ENCODE measurements around the gene PALLD.
"Not testable (repeated sequence)": the region's sequence is repeated elsewhere in the genome, so short reads cannot be mapped to it uniquely, and the experiment has no call there.

Gene PALLD

GRCh38 chr4:168498251-168498650 lies 1.4 kb downstream of the PALLD start:
- no peak for DNase-seq

- no peak for DNase-seq
These were observed 2.4 kb downstream of the PALLD start for GRCh38 chr4:168499241-168499640.

GRCh38 chr4:168501407-168501806 lies 4.6 kb downstream of the PALLD start:
- no peak for DNase-seq

- no peak for DNase-seq
These were observed 6.0 kb downstream of the PALLD start for GRCh38 chr4:168502861-168503260.

- DNase-seq, result no peak
These were observed 7.0 kb downstream of the PALLD start for GRCh38 chr4:168503652-168504362.

GRCh38 chr4:168504526-168504925 lies 7.7 kb downstream of the PALLD start:
- DNase-seq, result no peak

- no peak for DNase-seq
These were observed 9.2 kb downstream of the PALLD start for GRCh38 chr4:168506014-168506413.

- DNase-seq, result no peak
These were observed 10.4 kb downstream of the PALLD start for GRCh38 chr4:168507178-168507815.

- DNase-seq, result no peak
These were observed 11.8 kb downstream of the PALLD start for GRCh38 chr4:168508683-168509082.

- no peak for DNase-seq
These were observed 12.9 kb downstream of the PALLD start for GRCh38 chr4:168509786-168510185.

GRCh38 chr4:168511780-168512489 lies 15.1 kb downstream of the PALLD start:
- DNase-seq, result no peak

- not testable (repeated sequence) for DNase-seq
These were observed 17.0 kb downstream of the PALLD start for GRCh38 chr4:168513826-168514225.

- no peak for DNase-seq
These were observed 17.5 kb downstream of the PALLD start for GRCh38 chr4:168514249-168514852.

GRCh38 chr4:168515222-168516011 lies 18.6 kb downstream of the PALLD start:
- no peak for DNase-seq

- DNase-seq, result no peak
These were observed 20.0 kb downstream of the PALLD start for GRCh38 chr4:168516841-168517240.

GRCh38 chr4:168519576-168519975 lies 22.7 kb downstream of the PALLD start:
- no peak for DNase-seq

- DNase-seq, result no peak
These were observed 24.9 kb downstream of the PALLD start for GRCh38 chr4:168521721-168522120.

- no peak for DNase-seq
These were observed 25.5 kb downstream of the PALLD start for GRCh38 chr4:168522356-168522755.

GRCh38 chr4:168522829-168523489 lies 26.1 kb downstream of the PALLD start:
- DNase-seq, result no peak

GRCh38 chr4:168524006-168524405 lies 27.2 kb downstream of the PALLD start:
- DNase-seq, result no peak

GRCh38 chr4:168524897-168525296 lies 28.0 kb downstream of the PALLD start:
- no peak for DNase-seq

- no peak for DNase-seq
These were observed 30.7 kb downstream of the PALLD start for GRCh38 chr4:168527560-168527959.

Measured in NCI-H510A (cell line).